ENCODE measurements around the gene RAB40B. TPM values are rescaled to one million over a fixed set of nuclear protein-coding genes. Genes with fewer than 3 reads are reported as not detected.

The RAB40B gene
- total and polyA plus RNA-seq, 2 of the 4 experiments (the other 2 are of a cell fraction), result 14.9 to 20.0 TPM

DNA sequence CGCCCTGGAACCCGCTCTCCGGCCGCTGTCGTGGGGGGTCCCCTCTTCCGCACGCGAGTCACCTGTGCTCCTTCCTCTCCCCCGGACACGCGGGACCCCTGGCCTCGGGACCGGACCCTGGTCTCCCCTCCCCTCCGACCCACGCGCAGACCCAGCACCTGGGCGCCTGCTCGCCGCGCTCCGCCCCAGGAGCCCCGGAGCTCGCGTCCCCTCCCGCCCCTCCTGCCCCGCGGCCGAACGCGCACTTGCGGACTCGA is 762 bp downstream of the RAB40B start:
- CTCF ChIA-PET, result no interaction called here
- DNase-seq (no peak), ATAC-seq (ENCODE audit: low read depth) (no peak)
- Histone ChIP-seq H2AK5ac (ENCODE audit: low read depth, low read length) (no peak overlapping the region), H3K79me1 (ENCODE audit: low read depth in 1 of 2, low read length in 2 of 2) (peaks cover 0 to 7% of the 10 kb centered on the region in 2 experiments; a peak in 2 of 4 replicates), H2AK9ac (replicated peaks; ENCODE audit: low read depth, low read length, poor library complexity) (no peak overlapping the region), H3K4me3 (ENCODE audit: insufficient read depth, low read depth, low read length) (peak overlapping the region; percentile 89), H3K56ac (ENCODE audit: extremely low read depth, insufficient read depth, low read length) (no peak overlapping the region), H3K27me3 (ENCODE audit: control insufficient read depth, insufficient read depth, low read length) (peaks cover 2% of the 10 kb centered on the region; the same call in 1 of the 2 replicates), H3K14ac (replicated peaks; ENCODE audit: low read depth, low read length) (no peak overlapping the region), H3K23ac (ENCODE audit: low read depth, low read length) (0 out of 2 replicates have a peak overlapping the region, but pooled peaks have one; percentile 27), H3K9me1 (ENCODE audit: insufficient read depth, low read length) (peaks cover 5% of the 10 kb centered on the region), H2AFZ (replicated peaks; ENCODE audit: low read length, poor library complexity) (peak overlapping the region; percentile 79), H4K5ac (ENCODE audit: low read depth, low read length) (no peak overlapping the region), H4K91ac (ENCODE audit: insufficient read depth, low read depth, low read length) (no peak overlapping the region), H4K20me1 (ENCODE audit: insufficient read depth, low read length) (no peaks in the 10 kb centered on the region; the same call in 1 of the 2 replicates), H3K27ac (ENCODE audit: insufficient read depth, low read length) (no peak overlapping the region), H3K9ac (ENCODE audit: low read depth, low read length) (0 out of 2 replicates have a peak overlapping the region, but pooled peaks have one; percentile 17), H4K8ac (ENCODE audit: low read depth in 2 of 2, low read length in 2 of 2) (no peak overlapping the region), H3K36me3 (ENCODE audit: control insufficient read depth, insufficient read depth, low read length) (no peaks in the 10 kb centered on the region), H2BK15ac (ENCODE audit: low read depth, low read length) (no peak overlapping the region), H3K4me2 (ENCODE audit: low read depth, low read length) (peak overlapping the region; percentile 88), H2BK120ac (ENCODE audit: low read depth, low read length) (no peak overlapping the region), H3K4ac (ENCODE audit: low read depth, low read length) (no peak overlapping the region), H3K9me3 (ENCODE audit: control insufficient read depth, insufficient read depth, low read length) (peaks cover 2% of the 10 kb centered on the region), H3K18ac (ENCODE audit: low read depth, low read length) (no peak overlapping the region), H2BK20ac (ENCODE audit: low read depth, low read length) (no peak overlapping the region), H3K4me1 (ENCODE audit: control insufficient read depth, insufficient read depth, low read length) (peaks cover 6% of the 10 kb centered on the region; the same call in 1 of the 2 replicates), H2BK5ac (ENCODE audit: low read depth, low read length, poor library complexity, severe bottlenecking) (no peak overlapping the region)
- TF ChIP-seq CEBPB (IDR thresholded peaks at IDR 0.05; ENCODE audit: low read depth, low read length) (no peak), NFE2L2 (IDR thresholded peaks at IDR 0.05; ENCODE audit: low read depth, low read length) (no peak), MXI1 (IDR thresholded peaks at IDR 0.05; ENCODE audit: borderline replicate concordance, low read depth, low read length) (no peak), BHLHE40 (IDR thresholded peaks at IDR 0.05; ENCODE audit: low read depth, low read length) (no peak), RCOR1 (IDR thresholded peaks at IDR 0.05; ENCODE audit: insufficient replicate concordance, low read length) (no peak)
- in situ Hi-C loops (cut with MboI; ENCODE audit: low sequenced_read_pairs), result no loop called here
- intact Hi-C loops (cut with micrococcal nuclease), result loop anchor here (2.0 kb wide), 1 partner anchor 55 kb away; the partner anchor contains the start of gene TBCD
- no CpG with 5 or more reads among the region's 32 CpGs for WGBS, 2 experiments (ENCODE audit: extremely low coverage in 2 of 2, insufficient read length in 1 of 2)
- dilution Hi-C loops (cut with HindIII; ENCODE audit: low sequenced_read_pairs, unreplicated experiment), result no loop called here
- POLR2A ChIA-PET (ENCODE audit: unreplicated experiment), result no interaction called here
- no TSS peak for BruUV-seq (replicated peaks)
